OCI-LY3 (cell line): ENCODE results near the gene GPATCH8.

ENCODE experiments used
- H2AFZ ChIP-seq: fragments of 200-600, 300-600 bp; shearing (Covaris generic); 2 replicates; pipeline ENCODE4 v1.6.0; 2014; ENCODE audit warnings: antibody characterized with exemption, low read depth, low read length
- H3K27ac ChIP-seq: fragments of 200-600, 300-600 bp; sonication (generic); 2 replicates; pipeline ENCODE4 v1.5.1; 2014; ENCODE audit warnings: mild to moderate bottlenecking, low read length, moderate library complexity, mixed read lengths
- H3K27me3 ChIP-seq: fragments of 200-600, 300-600 bp; sonication (generic); 2 replicates; pipeline ENCODE4 v1.6.1; 2014; ENCODE audit warnings: low read depth, low read length, mixed read lengths
- H3K36me3 ChIP-seq: fragments of 200-600, 300-600 bp; sonication (generic); replicated peaks from 2 replicates; pipeline ENCODE3; 2014; ENCODE audit warnings: low read depth, low read length, mixed read lengths
- H3K4me1 ChIP-seq: fragments of 300-600, 200-600 bp; sonication (generic); 2 replicates; pipeline ENCODE4 v1.6.1; 2014; ENCODE audit warnings: low read length, mixed read lengths
- H3K4me2 ChIP-seq: fragments of 200-600, 300-600 bp; sonication (generic); 2 replicates; pipeline ENCODE4 v1.6.1; 2014; ENCODE audit warnings: low read length, mixed read lengths
- H3K4me3 ChIP-seq: fragments of 300-600, 200-600 bp; sonication (generic); 2 replicates; pipeline ENCODE4 v1.5.1; 2014; ENCODE audit warnings: antibody characterized with exemption, mild to moderate bottlenecking, low read length, moderate library complexity
- H3K79me2 ChIP-seq: fragments of 300-600, 200-600 bp; shearing (Covaris generic); 2 replicates; pipeline ENCODE4 v1.6.1; 2014; ENCODE audit warnings: mild to moderate bottlenecking, low read length, mixed read lengths
- H3K9ac ChIP-seq: fragments of 300-600, 200-600 bp; shearing (Covaris generic); 2 replicates; pipeline ENCODE4 v1.6.0; 2014; ENCODE audit warnings: mild to moderate bottlenecking, low read length, moderate library complexity
- H3K9me3 ChIP-seq: fragments of 200-600, 300-600 bp; shearing (Covaris generic); 2 replicates; pipeline ENCODE4 v1.6.1; 2014; ENCODE audit warnings: low read length, mixed read lengths; ENCODE audit not compliant: insufficient read depth
- H4K20me1 ChIP-seq: fragments of 200-600, 300-600 bp; sonication (generic); 2 replicates; pipeline ENCODE4 v1.6.1; 2016; ENCODE audit warnings: low read length, mixed read lengths; ENCODE audit not compliant: insufficient read depth
- CTCF ChIP-seq: fragments of 200-600, 300-600 bp; sonication (generic); IDR thresholded peaks from 2 replicates; pipeline ENCODE4 v1.5.1; 2014; ENCODE audit warnings: antibody characterized with exemption, low read length, low read depth
- EZH2phosphoT487 ChIP-seq: fragments of 200-600 bp; shearing (Covaris generic); IDR thresholded peaks from 2 replicates; pipeline ENCODE4 v1.6.1; 2018; ENCODE audit warnings: antibody characterized with exemption, mixed run types, low read depth

Gene GPATCH8

GRCh38 chr17:44361292-44362260 lies 141.6 kb downstream of the GPATCH8 start:
- H3K9ac ChIP-seq = no peak overlapping the region

GRCh38 chr17:44360826-44361225 lies 142.4 kb downstream of the GPATCH8 start:
- no peaks in the 10 kb centered on the region for H3K79me2 ChIP-seq
- no peaks in the 10 kb centered on the region for H3K36me3 ChIP-seq
- no peak overlapping the region for H3K4me2 ChIP-seq
- H3K9ac ChIP-seq = no peak overlapping the region
- peaks cover 7% of the 10 kb centered on the region for H3K4me1 ChIP-seq
- no peak overlapping the region for H2AFZ ChIP-seq
- no peak overlapping the region for H3K4me3 ChIP-seq
- H3K27ac ChIP-seq = no peak overlapping the region
- 0 out of 2 replicates have a peak, but pooled peaks cover 5% of the 10 kb centered on the region for H3K27me3 ChIP-seq
- H3K9me3 ChIP-seq = no peaks in the 10 kb centered on the region
- no peak for TF ChIP-seq CTCF
- no peak for TF ChIP-seq EZH2phosphoT487
- no peaks in the 10 kb centered on the region for H4K20me1 ChIP-seq

More at GRCh38 chr17:44361292-44362260, 141.6 kb downstream of the GPATCH8 start:
- Histone ChIP-seq H3K4me2 (no peak overlapping the region), H4K20me1 (no peaks in the 10 kb centered on the region), H2AFZ (no peak overlapping the region), H3K4me1 (peaks cover 7% of the 10 kb centered on the region), H3K36me3 (no peaks in the 10 kb centered on the region), H3K79me2 (no peaks in the 10 kb centered on the region), H3K27me3 (peaks cover 12% of the 10 kb centered on the region; the same call in 1 of the 2 replicates), H3K27ac (no peak overlapping the region), H3K9me3 (no peaks in the 10 kb centered on the region), H3K4me3 (no peak overlapping the region)
- TF ChIP-seq EZH2phosphoT487 (no peak), CTCF (no peak)

GRCh38 chr17:44360144-44360533 lies 143.1 kb downstream of the GPATCH8 start:
- Histone ChIP-seq H3K27me3 (no peaks in the 10 kb centered on the region), H3K9ac (no peak overlapping the region), H3K36me3 (no peaks in the 10 kb centered on the region), H3K79me2 (no peaks in the 10 kb centered on the region), H3K4me1 (peaks cover 8% of the 10 kb centered on the region), H2AFZ (no peak overlapping the region), H3K9me3 (no peaks in the 10 kb centered on the region), H3K4me2 (no peak overlapping the region), H3K4me3 (no peak overlapping the region), H3K27ac (no peak overlapping the region), H4K20me1 (no peaks in the 10 kb centered on the region)
- no peak for TF ChIP-seq CTCF
- TF ChIP-seq EZH2phosphoT487 = no peak

- no peak overlapping the region for H3K4me2 ChIP-seq
- no peak overlapping the region for H2AFZ ChIP-seq
- no peak overlapping the region for H3K9ac ChIP-seq
These were observed 143.6 kb downstream of the GPATCH8 start for GRCh38 chr17:44359458-44360143.

More at GRCh38 chr17:44359458-44360143, 143.6 kb downstream of the GPATCH8 start:
- Histone ChIP-seq H3K9me3 (no peaks in the 10 kb centered on the region), H4K20me1 (no peaks in the 10 kb centered on the region), H3K4me3 (no peak overlapping the region), H3K4me1 (peaks cover 12% of the 10 kb centered on the region), H3K27me3 (no peaks in the 10 kb centered on the region), H3K79me2 (no peaks in the 10 kb centered on the region), H3K27ac (no peak overlapping the region), H3K36me3 (no peaks in the 10 kb centered on the region)
- no peak for TF ChIP-seq EZH2phosphoT487
- no peak for TF ChIP-seq CTCF
